GM18517 (cell line): ENCODE results near the gene SMIM1.

Experiments
- ATAC-seq: cut with Tn5 transposase; IDR thresholded peaks from one replicate; pipeline ENCODE4 v1.9.1; 2021; ENCODE audit warnings: mild to moderate bottlenecking, moderate library complexity; ENCODE audit not compliant: unreplicated experiment

Gene SMIM1

DNA sequence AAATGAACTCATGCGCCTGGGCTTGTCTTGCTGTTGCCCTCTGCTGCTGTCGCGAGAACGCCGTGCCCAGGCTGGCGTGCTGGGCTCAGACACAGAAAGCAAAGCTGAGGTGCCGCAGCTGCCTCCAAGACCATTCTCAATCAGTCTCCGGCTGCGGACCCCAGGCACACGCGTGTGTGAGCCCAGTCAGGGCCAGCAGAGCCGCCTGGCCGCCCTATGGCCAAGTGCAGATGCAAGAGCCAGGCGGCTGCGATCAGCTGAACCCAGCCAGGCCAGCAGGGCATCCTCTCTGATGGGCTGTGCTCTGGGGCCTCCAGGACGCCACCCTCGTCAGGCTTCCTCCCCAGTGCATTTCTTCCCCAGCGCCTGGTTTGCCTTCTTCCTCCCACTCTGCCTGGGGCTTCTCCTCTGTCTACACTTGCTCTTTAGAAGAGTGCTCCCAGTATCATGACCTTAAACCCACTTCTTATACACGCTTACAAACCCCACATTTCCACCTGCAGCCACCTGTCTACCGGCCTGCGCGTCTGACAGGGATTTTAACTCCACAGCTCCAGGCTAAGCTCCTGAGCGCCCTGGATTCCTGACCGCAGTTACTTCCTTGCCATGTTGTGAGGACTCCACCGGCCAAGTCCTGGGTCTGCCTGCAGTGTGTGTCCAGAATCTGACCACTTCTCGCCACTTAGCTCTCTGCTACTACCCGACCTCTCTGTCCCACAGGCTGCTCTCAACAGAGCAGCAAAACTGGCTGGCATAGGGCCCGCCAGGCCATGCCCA is 45.5 kb downstream of the SMIM1 start:
- no peak for ATAC-seq

DNA sequence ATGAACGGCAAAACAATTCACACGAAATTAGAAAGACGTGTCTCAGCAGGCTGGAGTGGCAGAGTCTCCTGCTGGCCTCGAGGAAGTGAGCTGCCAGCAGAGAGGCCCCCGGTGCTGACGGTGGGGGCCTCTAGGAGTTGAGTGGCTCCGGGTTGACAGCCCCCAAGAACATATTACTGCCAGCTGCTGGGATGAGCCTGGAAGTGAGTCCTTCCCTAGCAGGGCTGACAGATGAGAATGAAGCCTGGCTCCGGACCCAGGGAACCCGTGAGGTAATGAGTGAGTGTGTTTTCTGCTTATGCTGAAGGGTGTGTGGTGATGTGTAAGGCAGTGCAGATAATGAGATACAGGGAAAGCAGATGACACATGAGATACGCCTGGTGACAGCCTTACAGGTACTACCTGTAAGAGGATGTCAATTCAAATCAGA is 47.2 kb downstream of the SMIM1 start:
- ATAC-seq = no peak

DNA sequence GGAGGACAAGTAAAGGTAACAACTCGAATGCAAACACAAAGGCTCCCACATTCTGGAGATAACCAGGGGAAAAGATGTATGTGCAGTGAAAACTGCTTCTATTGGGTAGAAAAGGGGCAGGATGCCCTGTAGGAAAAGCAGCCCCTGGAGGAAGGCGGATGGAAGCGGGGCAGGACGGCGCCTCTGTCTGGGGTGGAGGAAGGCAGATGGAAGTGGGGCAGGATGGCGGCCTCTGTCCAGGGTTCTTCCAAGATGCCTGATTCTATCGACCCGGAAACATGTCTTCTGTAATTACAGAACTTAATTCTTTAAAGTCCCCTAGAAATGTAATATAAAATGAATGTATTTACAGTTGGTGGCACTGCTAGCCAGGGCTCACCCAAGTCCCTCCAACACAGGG is 47.8 kb downstream of the SMIM1 start:
- ATAC-seq = no peak

DNA sequence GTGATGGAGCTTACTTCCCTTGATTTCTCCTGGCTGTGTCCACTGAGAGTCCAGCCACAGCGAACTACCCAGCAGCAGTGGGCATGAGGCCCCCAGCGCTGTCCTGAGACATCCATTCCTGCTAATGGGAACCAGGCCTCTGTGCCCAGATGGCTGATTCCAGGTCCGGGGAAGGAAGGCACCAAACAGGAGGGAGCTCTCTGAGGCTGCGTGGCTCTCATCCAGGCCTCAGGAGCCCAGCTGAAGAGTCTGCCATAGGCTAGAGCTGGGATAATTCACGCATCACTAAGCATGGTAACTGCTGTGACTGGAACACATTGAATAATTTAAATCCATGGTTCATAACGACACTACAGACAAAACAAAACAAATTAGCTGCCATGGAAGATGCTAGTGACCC is 48.5 kb downstream of the SMIM1 start:
- no peak for ATAC-seq

DNA sequence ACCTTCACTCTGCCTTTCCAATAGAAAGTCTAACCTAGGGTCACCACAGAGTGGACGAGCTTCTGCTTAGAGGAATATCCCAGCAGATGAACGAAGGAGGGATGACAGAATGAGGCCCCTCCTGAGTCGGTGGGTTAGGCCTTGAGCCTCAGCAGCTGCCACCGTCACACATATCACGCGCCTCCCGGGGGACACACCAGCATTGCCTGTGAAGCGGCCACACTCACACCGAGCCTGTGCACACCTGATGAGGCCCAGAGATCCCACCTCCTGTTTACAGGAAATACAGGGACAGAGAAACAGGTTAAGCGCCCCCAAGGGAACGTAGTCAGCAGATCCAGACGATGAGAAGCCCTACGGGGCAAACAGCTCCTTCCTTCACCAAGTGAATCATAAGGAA is 48.9 kb downstream of the SMIM1 start:
- no peak for ATAC-seq

DNA sequence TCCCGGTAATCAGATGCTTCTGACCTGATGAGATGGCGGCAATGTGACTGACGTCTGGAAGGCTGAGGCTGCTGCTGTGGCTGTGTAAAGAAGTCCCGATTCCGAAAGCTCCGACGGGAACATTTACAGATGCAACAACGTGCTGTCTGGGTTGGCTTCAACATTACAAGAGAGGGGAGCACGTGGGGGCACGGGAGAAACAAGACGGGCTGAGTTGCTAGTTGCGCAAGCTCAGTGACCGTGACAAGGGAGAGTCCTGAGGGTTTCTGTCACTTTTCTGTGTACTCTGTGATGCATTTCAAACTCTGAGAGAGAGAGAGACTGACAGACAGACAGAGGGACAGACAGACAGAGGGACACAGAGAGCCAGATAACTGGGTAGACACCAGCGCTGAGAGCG is 49.4 kb downstream of the SMIM1 start:
- ATAC-seq = no peak

DNA sequence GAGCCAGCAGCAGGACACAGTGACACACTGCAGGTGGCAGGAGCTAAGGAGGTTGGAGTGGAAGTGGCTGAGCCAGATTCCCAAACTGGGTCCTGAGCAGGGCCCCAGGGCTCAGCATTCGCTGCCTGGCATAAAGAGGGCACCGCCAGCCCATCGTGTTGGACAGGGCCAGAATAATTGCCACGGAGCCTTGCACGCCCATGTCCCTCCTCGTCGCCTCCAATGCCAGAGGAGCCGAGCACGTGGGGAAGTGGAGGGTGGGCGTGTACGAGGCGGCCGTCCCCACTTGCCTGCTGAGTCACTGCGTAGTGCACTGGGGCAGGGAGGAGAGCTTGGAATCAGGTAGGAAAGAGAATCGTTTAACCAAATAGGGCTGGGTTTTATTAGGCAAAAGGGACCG is 49.9 kb downstream of the SMIM1 start:
- no peak for ATAC-seq

DNA sequence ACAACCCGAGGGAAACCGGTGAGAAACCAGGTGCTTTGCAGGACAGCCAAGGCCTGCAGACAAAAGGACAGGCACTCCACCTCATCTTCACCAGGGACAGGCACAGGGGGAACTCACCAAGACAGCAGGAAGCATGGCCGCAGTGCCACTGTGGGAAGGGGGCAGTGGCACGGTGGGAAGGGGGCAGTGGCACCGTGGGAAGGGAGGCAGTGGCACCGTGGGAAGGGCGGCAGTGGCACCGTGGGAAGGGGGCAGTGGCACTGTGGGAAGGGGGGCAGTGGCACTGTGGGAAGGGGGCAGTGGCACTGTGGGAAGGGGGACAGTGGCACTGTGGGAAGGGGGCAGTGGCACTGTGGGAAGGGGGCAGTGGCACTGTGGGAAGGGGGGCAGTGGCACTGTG is 52.1 kb downstream of the SMIM1 start:
- ATAC-seq = no peak

DNA sequence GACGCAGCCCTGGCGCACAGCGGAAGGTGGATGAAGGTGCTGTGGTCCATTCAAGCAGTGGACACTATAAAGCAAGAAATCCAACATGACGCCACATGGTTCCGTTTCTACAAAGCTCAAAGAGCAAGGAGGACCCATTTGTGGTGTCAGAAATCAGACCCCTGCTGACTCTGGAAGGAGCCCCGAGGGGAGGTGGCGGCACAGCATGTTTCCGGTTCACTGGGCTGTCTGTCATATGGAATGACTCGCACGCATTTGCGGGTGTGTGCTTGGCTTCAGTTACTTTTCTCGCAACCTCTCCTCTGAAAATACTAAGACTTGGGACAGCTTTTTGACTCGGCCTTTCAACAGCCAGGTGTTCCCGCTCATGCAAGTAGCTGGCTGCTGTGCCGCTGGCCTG is 52.8 kb downstream of the SMIM1 start:
- no peak for ATAC-seq
